ENCODE results near the gene ITGB8. TPM values are rescaled to one million over a fixed set of nuclear protein-coding genes. Genes with fewer than 3 reads are reported as not detected.
A peak's percentile ranks its signal among the peaks of the same experiment; 100 is the strongest.

The ITGB8 gene
- total RNA-seq, 1 donor from 2014 or later = 0.69 TPM

- Mint-ChIP-seq H3K4me3 (ENCODE audit: unreplicated experiment) (no peak overlapping the region), H3K27me3 (ENCODE audit: unreplicated experiment) (peaks cover 17% of the 10 kb centered on the region)
- TF ChIP-seq CTCF (IDR thresholded peaks at IDR 0.05; ENCODE audit: unreplicated experiment) = no peak
These were observed 2.7 kb upstream of the ITGB8 start for GRCh38 chr7:20328027-20328426.

GRCh38 chr7:20328692-20329091, 2.0 kb upstream of the ITGB8 start:
- Mint-ChIP-seq H3K36me3 (ENCODE audit: low read depth, unreplicated experiment) (no peaks in the 10 kb centered on the region), H3K4me3 (ENCODE audit: unreplicated experiment) (no peak overlapping the region), H3K27me3 (ENCODE audit: unreplicated experiment) (peaks cover 17% of the 10 kb centered on the region), H3K27ac (ENCODE audit: unreplicated experiment) (no peak overlapping the region), H3K9me3 (ENCODE audit: unreplicated experiment) (no peaks in the 10 kb centered on the region), H3K4me1 (ENCODE audit: unreplicated experiment) (peaks cover 12% of the 10 kb centered on the region)
- no peak for DNase-seq (ENCODE audit: low spot score)
- no peak for TF ChIP-seq CTCF (IDR thresholded peaks at IDR 0.05; ENCODE audit: unreplicated experiment)

More at GRCh38 chr7:20328027-20328426, 2.7 kb upstream of the ITGB8 start:
- no peaks in the 10 kb centered on the region for H3K36me3 Mint-ChIP-seq (ENCODE audit: low read depth, unreplicated experiment)
- H3K9me3 Mint-ChIP-seq (ENCODE audit: unreplicated experiment) = no peaks in the 10 kb centered on the region
- peaks cover 12% of the 10 kb centered on the region for H3K4me1 Mint-ChIP-seq (ENCODE audit: unreplicated experiment)
- DNase-seq (ENCODE audit: low spot score) = no peak
- H3K27ac Mint-ChIP-seq (ENCODE audit: unreplicated experiment) = no peak overlapping the region

- Mint-ChIP-seq H3K27ac (ENCODE audit: unreplicated experiment) (peak overlapping the region; percentile 91), H3K4me1 (ENCODE audit: unreplicated experiment) (peaks cover 12% of the 10 kb centered on the region), H3K4me3 (ENCODE audit: unreplicated experiment) (peak overlapping the region; percentile 95), H3K36me3 (ENCODE audit: low read depth, unreplicated experiment) (no peaks in the 10 kb centered on the region), H3K9me3 (ENCODE audit: unreplicated experiment) (no peaks in the 10 kb centered on the region), H3K27me3 (ENCODE audit: unreplicated experiment) (peaks cover 17% of the 10 kb centered on the region)
- DNase-seq (ENCODE audit: low spot score) = peak; percentile 47
- TF ChIP-seq CTCF (IDR thresholded peaks at IDR 0.05; ENCODE audit: unreplicated experiment) = no peak
These were observed 1.1 kb upstream of the ITGB8 start for GRCh38 chr7:20329389-20330238.

- H3K4me1 Mint-ChIP-seq (ENCODE audit: unreplicated experiment) = peaks cover 12% of the 10 kb centered on the region
- H3K9me3 Mint-ChIP-seq (ENCODE audit: unreplicated experiment) = no peaks in the 10 kb centered on the region
- H3K27me3 Mint-ChIP-seq (ENCODE audit: unreplicated experiment) = peaks cover 17% of the 10 kb centered on the region
- peak overlapping the region; percentile 95 for H3K4me3 Mint-ChIP-seq (ENCODE audit: unreplicated experiment)
- DNase-seq (ENCODE audit: low spot score) = peak; percentile 52
- no peaks in the 10 kb centered on the region for H3K36me3 Mint-ChIP-seq (ENCODE audit: low read depth, unreplicated experiment)
- TF ChIP-seq CTCF (IDR thresholded peaks at IDR 0.05; ENCODE audit: unreplicated experiment) = no peak
- peak overlapping the region; percentile 84 for H3K27ac Mint-ChIP-seq (ENCODE audit: unreplicated experiment)
These were observed 519 bp downstream of the ITGB8 start for GRCh38 chr7:20330928-20331909.
